Measurements from ENCODE around the gene UBR4. TPM values are rescaled to one million over a fixed set of nuclear protein-coding genes. Genes with fewer than 3 reads are reported as not detected.
"Not testable (repeated sequence)": the region's sequence is repeated elsewhere in the genome, so short reads cannot be mapped to it uniquely, and the experiment has no call there.

Gene UBR4
- total RNA-seq, 1 donor from 2014 or later: 53.9 TPM

GRCh38 chr1:19199969-19200604 is 10.0 kb downstream of the UBR4 start:
- ATAC-seq: no peak
- intact Hi-C loops (cut with DNase I): no loop called here
- DNase-seq (ENCODE audit: missing footprints): no peak

- intact Hi-C loops (cut with DNase I): no loop called here
- DNase-seq (ENCODE audit: missing footprints) (no peak), ATAC-seq (no peak)
Observed at GRCh38 chr1:19199329-19199968, 10.6 kb downstream of the UBR4 start.

GRCh38 chr1:19198820-19199219 is 11.2 kb downstream of the UBR4 start:
- intact Hi-C loops (cut with DNase I): no loop called here
- no peak for ATAC-seq
- DNase-seq (ENCODE audit: missing footprints): no peak

GRCh38 chr1:19197845-19198244 is 12.2 kb downstream of the UBR4 start:
- no peak for DNase-seq (ENCODE audit: missing footprints)
- intact Hi-C loops (cut with DNase I): no loop called here
- no peak for ATAC-seq

- DNase-seq (ENCODE audit: missing footprints) (no peak), ATAC-seq (no peak)
- intact Hi-C loops (cut with DNase I): no loop called here
Observed at GRCh38 chr1:19196331-19196730, 13.7 kb downstream of the UBR4 start.

- intact Hi-C loops (cut with DNase I): no loop called here
- no peak for DNase-seq (ENCODE audit: missing footprints)
- no peak for ATAC-seq
Observed at GRCh38 chr1:19193004-19193403, 17.1 kb downstream of the UBR4 start.

- no peak for ATAC-seq
- no peak for DNase-seq (ENCODE audit: missing footprints)
- intact Hi-C loops (cut with DNase I): no loop called here
Observed at GRCh38 chr1:19191811-19192210, 18.3 kb downstream of the UBR4 start.

- DNase-seq (ENCODE audit: missing footprints) (no peak), ATAC-seq (no peak)
- intact Hi-C loops (cut with DNase I): no loop called here
Observed at GRCh38 chr1:19190468-19190867, 19.6 kb downstream of the UBR4 start.

GRCh38 chr1:19189270-19189669 is 20.8 kb downstream of the UBR4 start:
- ATAC-seq (no peak), DNase-seq (ENCODE audit: missing footprints) (no peak)
- intact Hi-C loops (cut with DNase I): no loop called here

GRCh38 chr1:19187852-19188251 is 22.2 kb downstream of the UBR4 start:
- DNase-seq (ENCODE audit: missing footprints) (no peak), ATAC-seq (no peak)
- intact Hi-C loops (cut with DNase I): no loop called here

- DNase-seq (ENCODE audit: missing footprints) (no peak), ATAC-seq (no peak)
- intact Hi-C loops (cut with DNase I): no loop called here
Observed at GRCh38 chr1:19186001-19186400, 24.1 kb downstream of the UBR4 start.

- intact Hi-C loops (cut with DNase I): no loop called here
- ATAC-seq (no peak), DNase-seq (ENCODE audit: missing footprints) (no peak)
Observed at GRCh38 chr1:19182223-19182622, 27.8 kb downstream of the UBR4 start.

GRCh38 chr1:19180265-19180657 is 29.8 kb downstream of the UBR4 start:
- ATAC-seq; DNase-seq (ENCODE audit: missing footprints); intact Hi-C loops (cut with DNase I): not testable (repeated sequence)

- ATAC-seq: no peak
Observed at GRCh38 chr1:19179597-19180264, 30.3 kb downstream of the UBR4 start.

GRCh38 chr1:19178734-19179398 is 31.2 kb downstream of the UBR4 start:
- ATAC-seq: no peak
- no peak for DNase-seq (ENCODE audit: missing footprints)
- intact Hi-C loops (cut with DNase I): loop anchor here (2.0 kb wide), 1 partner anchor 62 kb away; no protein-coding TSS in a partner anchor

More at GRCh38 chr1:19179597-19180264, 30.3 kb downstream of the UBR4 start:
- intact Hi-C loops (cut with DNase I): loop anchor here (2.0 kb wide), 1 partner anchor 61 kb away; no protein-coding TSS in a partner anchor
- DNase-seq (ENCODE audit: missing footprints): no peak

- DNase-seq (ENCODE audit: missing footprints): no peak
- intact Hi-C loops (cut with DNase I): loop anchor here (2.0 kb wide), 1 partner anchor 63 kb away; no protein-coding TSS in a partner anchor
- ATAC-seq: no peak
Observed at GRCh38 chr1:19177811-19178210, 32.3 kb downstream of the UBR4 start.

GRCh38 chr1:19169642-19170041 is 40.4 kb downstream of the UBR4 start:
- no peak for DNase-seq (ENCODE audit: missing footprints)
- intact Hi-C loops (cut with DNase I): loop anchor here (5.0 kb wide), 1 partner anchor 32 kb away; no protein-coding TSS in a partner anchor
- no peak for ATAC-seq

GRCh38 chr1:19167140-19167539 is 42.9 kb downstream of the UBR4 start:
- DNase-seq (ENCODE audit: missing footprints) (no peak), ATAC-seq (no peak)
- intact Hi-C loops (cut with DNase I): no loop called here

GRCh38 chr1:19166066-19166465 is 44.0 kb downstream of the UBR4 start:
- DNase-seq (ENCODE audit: missing footprints) (no peak), ATAC-seq (no peak)
- intact Hi-C loops (cut with DNase I): no loop called here
